CD4-positive, alpha-beta T cell (primary cell): ENCODE results near the gene TMEM145. TPM values are rescaled to one million over a fixed set of nuclear protein-coding genes. Genes with fewer than 3 reads are reported as not detected.

Source experiments
- ATAC-seq: fragments of 200-7000 bp; cut with Tn5 transposase; one replicate; pipeline ENCODE4 v1.10.0; 2022; ENCODE audit warnings: mild to moderate bottlenecking; ENCODE audit not compliant: poor library complexity
- CTCF ChIA-PET: fragments of 350-600 bp; sonication (Branson Sonifier 250); formaldehyde crosslinking; loops from one replicate; lab custom pipeline; 2021; ENCODE audit warnings: antibody characterized with exemption, inconsistent platforms; lab: Charles Lee
- POLR2A ChIA-PET: fragments of 350-600 bp; sonication (Branson Sonifier 250); formaldehyde crosslinking; loops from one replicate; lab custom pipeline; 2021; ENCODE audit warnings: antibody characterized with exemption, inconsistent platforms; lab: Charles Lee
- DNase-seq, 14 experiments: peaks; one replicate each; pipeline ENCODE4 v3.0.0-alpha.2; 2013 to 2020; ENCODE audit warnings: mixed read lengths in 2 of 14
- H3K27ac ChIP-seq, 2 donors: one replicate each; pipeline versions ENCODE4 v1.5.1 to v1.7.0; 2013; ENCODE audit warnings: low read length in 2 of 2, low read depth in 1 of 2, mild to moderate bottlenecking in 1 of 2
- H3K27me3 ChIP-seq, 2 experiments: 1 replicate in 1 of 2; 2 replicates in 1 of 2; pipeline versions ENCODE4 v1.6.1 to v1.7.0; 2013; ENCODE audit warnings: low read length in 2 of 2, control low read depth in 1 of 2, mild to moderate bottlenecking in 1 of 2, moderate library complexity in 1 of 2; ENCODE audit not compliant: insufficient read depth in 2 of 2, control insufficient read depth in 1 of 2
- H3K36me3 ChIP-seq: one replicate; pipeline ENCODE4 v1.6.1; 2013; ENCODE audit warnings: low read length, control low read depth; ENCODE audit not compliant: insufficient read depth
- H3K4me1 ChIP-seq: one replicate; pipeline ENCODE4 v1.6.1; 2013; ENCODE audit warnings: low read length, control low read depth; ENCODE audit not compliant: insufficient read depth
- H3K4me3 ChIP-seq: one replicate; pipeline ENCODE4 v1.5.1; 2013; ENCODE audit warnings: mild to moderate bottlenecking, low read length, moderate library complexity
- H3K9me3 ChIP-seq, 2 experiments: 1 replicate in 1 of 2; 2 replicates in 1 of 2; pipeline versions ENCODE4 v1.6.1 to v1.7.0; 2013; ENCODE audit warnings: low read length in 2 of 2, mild to moderate bottlenecking in 2 of 2, control low read depth in 1 of 2, moderate library complexity in 1 of 2; ENCODE audit not compliant: control insufficient read depth in 1 of 2, insufficient read depth in 1 of 2
- H3K27ac Mint-ChIP-seq: one replicate; pipeline ENCODE4 v1.8.0; 2020; ENCODE audit warnings: mixed read lengths
- H3K27me3 Mint-ChIP-seq: one replicate; pipeline ENCODE4 v1.8.0; 2021; ENCODE audit warnings: mixed read lengths
- H3K36me3 Mint-ChIP-seq: one replicate; pipeline ENCODE4 v1.8.0; 2021; ENCODE audit warnings: low read depth, mixed read lengths
- H3K4me1 Mint-ChIP-seq: one replicate; pipeline ENCODE4 v1.8.0; 2021; ENCODE audit warnings: low read depth, mixed read lengths
- H3K4me3 Mint-ChIP-seq: one replicate; pipeline ENCODE4 v1.8.0; 2020; ENCODE audit warnings: mild to moderate bottlenecking, mixed read lengths
- H3K9me3 Mint-ChIP-seq: one replicate; pipeline ENCODE4 v1.8.0; 2020; ENCODE audit warnings: mixed read lengths
- CTCF ChIP-seq: fragments of 200-600 bp; IDR thresholded peaks from one replicate; pipeline ENCODE4 v1.8.0; 2022; ENCODE audit warnings: antibody characterized with exemption, mild to moderate bottlenecking
- intact Hi-C, 2 experiments: fragments of 100-400 bp; cut with DNase I in 1 of 2; cut with micrococcal nuclease in 1 of 2; formaldehyde crosslinking; loops; one replicate each; pipeline versions ENCODE4 v1.15.1 to v1.9.0; 2023 to 2025; cut with DNase I, micrococcal nuclease
- total RNA-seq, 174 experiments: library from RNA in 2 of 174; stranded (reverse) in 2 of 174; gene quantifications; one replicate each; pipeline ENCODE4 v1.2.3 and lab custom pipeline; 2021 to 2026

Gene TMEM145
- total RNA-seq, 2 experiments from 2014 or later: not detected

GRCh38 chr19:42277821-42278451, 35.2 kb upstream of the TMEM145 start:
- no peaks in the 10 kb centered on the region for H3K9me3 Mint-ChIP-seq
- no peak overlapping the region for H3K4me3 Mint-ChIP-seq
- POLR2A ChIA-PET: interaction anchor here (2.5 to 4.5 kb wide), 2 partner anchors 8 to 34 kb away, joined by 44 to 53 read pairs; partner anchors contain the start of genes CIC and GSK3A

GRCh38 chr19:42278452-42279154, 34.5 kb upstream of the TMEM145 start:
- DNase-seq: peak in 3 of 14 experiments; percentile 0 to 31 (median 21)
- no peak for TF ChIP-seq CTCF
- H3K36me3 ChIP-seq: peaks cover 14% of the 10 kb centered on the region
- H3K27me3 ChIP-seq: no peaks in the 10 kb centered on the region
- ATAC-seq: no peak
- H3K4me1 Mint-ChIP-seq: peaks cover 52% of the 10 kb centered on the region
- no peaks in the 10 kb centered on the region for H3K27me3 Mint-ChIP-seq
- H3K9me3 ChIP-seq: no peaks in the 10 kb centered on the region
- CTCF ChIA-PET: interaction anchor here (1.0 to 3.9 kb wide), 7 partner anchors 8 to 94 kb away, joined by 3 to 30 read pairs (median 8); partner anchors contain the start of genes CIC and GSK3A
- peaks cover 17% of the 10 kb centered on the region for H3K36me3 Mint-ChIP-seq
- H3K4me3 Mint-ChIP-seq: peak overlapping the region; percentile 89
- H3K27ac Mint-ChIP-seq: peak overlapping the region; percentile 84
- peaks cover 90% of the 10 kb centered on the region for H3K4me1 ChIP-seq
- H3K4me3 ChIP-seq: no peak overlapping the region
- POLR2A ChIA-PET: interaction anchor here (1.0 to 4.5 kb wide), 5 partner anchors 9 to 146 kb away, joined by 3 to 53 read pairs (median 6); partner anchors contain the start of genes CIC, GSK3A and POU2F2
- intact Hi-C loops: loop anchor here in 1 of 2 experiments (2.0 kb wide), 1 partner anchor 34 kb away; no protein-coding TSS in a partner anchor
- H3K27ac ChIP-seq: no peak overlapping the region
- no peaks in the 10 kb centered on the region for H3K9me3 Mint-ChIP-seq

More at GRCh38 chr19:42277821-42278451, 35.2 kb upstream of the TMEM145 start:
- Mint-ChIP-seq H3K36me3 (peaks cover 21% of the 10 kb centered on the region), H3K4me1 (peaks cover 52% of the 10 kb centered on the region), H3K27ac (peak overlapping the region; percentile 84), H3K27me3 (no peaks in the 10 kb centered on the region)
- no peak overlapping the region for H3K4me3 ChIP-seq
- no peak for ATAC-seq
- H3K27me3 ChIP-seq: no peaks in the 10 kb centered on the region
- H3K27ac ChIP-seq: no peak overlapping the region
- no peak for TF ChIP-seq CTCF
- intact Hi-C loops: loop anchor here in 1 of 2 experiments (2.0 kb wide), 1 partner anchor 33 kb away; no protein-coding TSS in a partner anchor
- DNase-seq: peak in 2 of 14 experiments; percentile 1 to 23
- H3K9me3 ChIP-seq: no peaks in the 10 kb centered on the region
- H3K4me1 ChIP-seq: peaks cover 85% of the 10 kb centered on the region
- peaks cover 21% of the 10 kb centered on the region for H3K36me3 ChIP-seq
- CTCF ChIA-PET: no interaction called here

DNA sequence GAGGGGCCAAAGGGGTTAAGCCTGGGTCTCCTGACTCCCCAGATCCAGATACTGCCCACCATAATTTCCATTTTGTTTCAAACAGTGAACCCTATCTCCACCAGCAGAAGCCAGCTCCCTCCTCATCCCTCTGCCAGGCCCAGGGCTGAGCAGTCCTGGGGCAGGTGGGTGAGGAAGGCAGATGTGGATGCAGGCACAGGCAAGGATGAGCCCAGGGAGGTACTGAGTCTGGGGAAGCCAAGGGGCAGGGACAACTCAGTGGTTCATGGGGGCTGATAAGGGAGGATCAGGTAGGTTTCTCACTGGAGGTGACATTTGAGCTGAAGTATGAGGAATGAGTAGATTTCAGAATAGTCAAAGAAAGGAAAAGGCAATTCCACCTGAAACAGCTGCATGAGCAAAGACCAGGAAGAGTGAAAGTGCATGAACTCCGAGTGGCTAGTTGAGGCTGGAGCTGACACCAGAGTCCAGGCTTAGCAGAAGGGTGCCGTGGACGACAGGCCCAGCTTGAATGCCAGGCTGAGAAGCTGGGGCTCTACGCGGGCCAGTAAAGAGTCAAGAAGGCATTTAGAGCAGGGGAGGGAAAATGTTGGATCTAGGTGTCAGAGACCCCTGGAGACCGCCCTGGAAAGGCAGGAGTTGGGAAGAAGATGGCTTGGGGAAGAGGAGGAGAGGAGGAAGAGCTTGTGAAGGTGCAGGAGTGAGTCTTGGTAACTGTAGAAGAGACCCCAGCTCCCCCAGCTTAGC, 33.8 kb upstream of the TMEM145 start:
- H3K4me3 ChIP-seq: peak overlapping the region; percentile 95
- intact Hi-C loops: loop anchor here in 1 of 2 experiments (2.0 kb wide), 1 partner anchor 35 kb away; no protein-coding TSS in a partner anchor

More for the DNA sequence above, 33.8 kb upstream of the TMEM145 start:
- peak overlapping the region; percentile 77 to 84 for H3K27ac ChIP-seq
- H3K9me3 ChIP-seq: no peaks in the 10 kb centered on the region
- H3K27me3 ChIP-seq: no peaks in the 10 kb centered on the region
- TF ChIP-seq CTCF: no peak
- peak overlapping the region; percentile 84 for H3K27ac Mint-ChIP-seq
- peak in 1 of 14 experiments; percentile 24 for DNase-seq
- H3K36me3 ChIP-seq: peaks cover 10% of the 10 kb centered on the region
- H3K4me3 Mint-ChIP-seq: peak overlapping the region; percentile 89
- no peaks in the 10 kb centered on the region for H3K9me3 Mint-ChIP-seq
- CTCF ChIA-PET: interaction anchor here (0.6 to 3.9 kb wide), 17 partner anchors 9 to 159 kb away, joined by 3 to 30 read pairs (median 5); partner anchors contain the start of genes CIC, ERF, GSK3A and PAFAH1B3
- POLR2A ChIA-PET: interaction anchor here (1.0 to 4.5 kb wide), 10 partner anchors 9 to 147 kb away, joined by 3 to 53 read pairs (median 4); partner anchors contain the start of genes CIC, DEDD2, GSK3A and PAFAH1B3
- no peak for ATAC-seq
- H3K27me3 Mint-ChIP-seq: no peaks in the 10 kb centered on the region
- peaks cover 87% of the 10 kb centered on the region for H3K4me1 ChIP-seq
- peaks cover 15% of the 10 kb centered on the region for H3K36me3 Mint-ChIP-seq
- peaks cover 52% of the 10 kb centered on the region for H3K4me1 Mint-ChIP-seq
